ENCODE results near the gene MACROD1. TPM values are rescaled to one million over a fixed set of nuclear protein-coding genes. Genes with fewer than 3 reads are reported as not detected.

Gene MACROD1
- total and polyA plus RNA-seq, 9 of the 15 experiments (the other 6 are each of a cell fraction or from before 2014, with no cell fraction given), result 1.1 to 60.0 (median 26.4) TPM

DNA sequence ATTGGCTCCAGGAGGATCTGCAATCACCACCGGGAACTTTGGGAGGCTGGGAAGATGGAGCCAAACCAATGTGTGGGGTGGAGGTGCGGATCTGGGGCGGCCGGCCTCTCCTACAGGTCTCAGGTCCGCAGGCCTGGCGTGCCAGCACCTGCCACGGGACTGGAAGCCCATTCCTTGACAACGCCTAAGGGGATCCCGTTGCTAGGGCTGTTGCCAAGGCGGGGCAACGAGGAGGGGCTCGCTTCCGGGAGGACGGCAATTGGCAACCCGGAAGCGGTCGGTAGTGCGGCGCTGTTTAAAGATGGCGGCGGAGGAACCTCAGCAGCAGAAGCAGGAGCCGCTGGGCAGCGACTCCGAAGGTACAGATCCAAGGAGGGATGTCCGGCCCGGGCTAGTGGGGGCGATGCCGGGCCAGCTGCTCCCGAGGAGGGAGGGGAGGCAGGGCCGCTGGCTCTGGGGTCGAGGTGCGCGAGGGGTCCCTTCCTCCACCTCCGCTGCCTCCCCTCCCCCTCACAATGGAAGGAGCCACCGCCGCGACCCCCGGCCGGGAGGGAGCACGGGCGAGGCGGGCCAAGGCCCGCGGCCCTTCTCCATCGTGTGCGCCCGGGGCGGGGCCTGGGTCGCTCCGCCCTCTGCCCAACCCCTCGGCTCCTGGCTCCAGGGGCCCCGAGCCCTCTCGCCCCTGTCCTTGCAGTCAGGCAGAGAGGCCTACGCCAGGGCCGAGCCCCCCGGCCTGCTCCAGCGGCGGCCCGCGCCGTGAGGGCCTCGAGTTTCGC lies 179.6 kb downstream of the MACROD1 start, which contains the start of gene OTUB1 (continued):
- TF ChIP-seq, protein P1, sequence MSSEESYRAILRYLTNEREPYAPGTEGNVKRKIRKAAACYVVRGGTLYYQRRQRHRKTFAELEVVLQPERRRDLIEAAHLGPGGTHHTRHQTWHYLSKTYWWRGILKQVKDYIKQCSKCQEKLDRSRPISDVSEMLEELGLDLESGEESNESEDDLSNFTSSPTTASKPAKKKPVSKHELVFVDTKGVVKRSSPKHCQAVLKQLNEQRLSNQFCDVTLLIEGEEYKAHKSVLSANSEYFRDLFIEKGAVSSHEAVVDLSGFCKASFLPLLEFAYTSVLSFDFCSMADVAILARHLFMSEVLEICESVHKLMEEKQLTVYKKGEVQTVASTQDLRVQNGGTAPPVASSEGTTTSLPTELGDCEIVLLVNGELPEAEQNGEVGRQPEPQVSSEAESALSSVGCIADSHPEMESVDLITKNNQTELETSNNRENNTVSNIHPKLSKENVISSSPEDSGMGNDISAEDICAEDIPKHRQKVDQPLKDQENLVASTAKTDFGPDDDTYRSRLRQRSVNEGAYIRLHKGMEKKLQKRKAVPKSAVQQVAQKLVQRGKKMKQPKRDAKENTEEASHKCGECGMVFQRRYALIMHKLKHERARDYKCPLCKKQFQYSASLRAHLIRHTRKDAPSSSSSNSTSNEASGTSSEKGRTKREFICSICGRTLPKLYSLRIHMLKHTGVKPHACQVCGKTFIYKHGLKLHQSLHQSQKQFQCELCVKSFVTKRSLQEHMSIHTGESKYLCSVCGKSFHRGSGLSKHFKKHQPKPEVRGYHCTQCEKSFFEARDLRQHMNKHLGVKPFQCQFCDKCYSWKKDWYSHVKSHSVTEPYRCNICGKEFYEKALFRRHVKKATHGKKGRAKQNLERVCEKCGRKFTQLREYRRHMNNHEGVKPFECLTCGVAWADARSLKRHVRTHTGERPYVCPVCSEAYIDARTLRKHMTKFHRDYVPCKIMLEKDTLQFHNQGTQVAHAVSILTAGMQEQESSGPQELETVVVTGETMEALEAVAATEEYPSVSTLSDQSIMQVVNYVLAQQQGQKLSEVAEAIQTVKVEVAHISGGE (CRISPR knock-in tag; IDR thresholded peaks at IDR 0.05), result peak in 1 of 3 experiments; percentile 68; a peak in 2 of 6 replicates
- TF ChIP-seq CBFA2T2 (conservative IDR thresholded peaks at IDR 0.05) (no peak), ZNF830 (CRISPR knock-in tag; IDR thresholded peaks at IDR 0.05) (no peak), SOX6 (IDR thresholded peaks at IDR 0.05) (no peak), GABPB1 (CRISPR knock-in tag; IDR thresholded peaks at IDR 0.05) (peak; percentile 92), ZNF41 (CRISPR knock-in tag; conservative IDR thresholded peaks at IDR 0.05) (no peak), PHTF2 (CRISPR knock-in tag; IDR thresholded peaks at IDR 0.05) (no peak)
- TF ChIP-seq, protein P2, sequence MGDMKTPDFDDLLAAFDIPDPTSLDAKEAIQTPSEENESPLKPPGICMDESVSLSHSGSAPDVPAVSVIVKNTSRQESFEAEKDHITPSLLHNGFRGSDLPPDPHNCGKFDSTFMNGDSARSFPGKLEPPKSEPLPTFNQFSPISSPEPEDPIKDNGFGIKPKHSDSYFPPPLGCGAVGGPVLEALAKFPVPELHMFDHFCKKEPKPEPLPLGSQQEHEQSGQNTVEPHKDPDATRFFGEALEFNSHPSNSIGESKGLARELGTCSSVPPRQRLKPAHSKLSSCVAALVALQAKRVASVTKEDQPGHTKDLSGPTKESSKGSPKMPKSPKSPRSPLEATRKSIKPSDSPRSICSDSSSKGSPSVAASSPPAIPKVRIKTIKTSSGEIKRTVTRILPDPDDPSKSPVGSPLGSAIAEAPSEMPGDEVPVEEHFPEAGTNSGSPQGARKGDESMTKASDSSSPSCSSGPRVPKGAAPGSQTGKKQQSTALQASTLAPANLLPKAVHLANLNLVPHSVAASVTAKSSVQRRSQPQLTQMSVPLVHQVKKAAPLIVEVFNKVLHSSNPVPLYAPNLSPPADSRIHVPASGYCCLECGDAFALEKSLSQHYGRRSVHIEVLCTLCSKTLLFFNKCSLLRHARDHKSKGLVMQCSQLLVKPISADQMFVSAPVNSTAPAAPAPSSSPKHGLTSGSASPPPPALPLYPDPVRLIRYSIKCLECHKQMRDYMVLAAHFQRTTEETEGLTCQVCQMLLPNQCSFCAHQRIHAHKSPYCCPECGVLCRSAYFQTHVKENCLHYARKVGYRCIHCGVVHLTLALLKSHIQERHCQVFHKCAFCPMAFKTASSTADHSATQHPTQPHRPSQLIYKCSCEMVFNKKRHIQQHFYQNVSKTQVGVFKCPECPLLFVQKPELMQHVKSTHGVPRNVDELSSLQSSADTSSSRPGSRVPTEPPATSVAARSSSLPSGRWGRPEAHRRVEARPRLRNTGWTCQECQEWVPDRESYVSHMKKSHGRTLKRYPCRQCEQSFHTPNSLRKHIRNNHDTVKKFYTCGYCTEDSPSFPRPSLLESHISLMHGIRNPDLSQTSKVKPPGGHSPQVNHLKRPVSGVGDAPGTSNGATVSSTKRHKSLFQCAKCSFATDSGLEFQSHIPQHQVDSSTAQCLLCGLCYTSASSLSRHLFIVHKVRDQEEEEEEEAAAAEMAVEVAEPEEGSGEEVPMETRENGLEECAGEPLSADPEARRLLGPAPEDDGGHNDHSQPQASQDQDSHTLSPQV (IDR thresholded peaks at IDR 0.05), result no peak
- TF ChIP-seq, protein P3, sequence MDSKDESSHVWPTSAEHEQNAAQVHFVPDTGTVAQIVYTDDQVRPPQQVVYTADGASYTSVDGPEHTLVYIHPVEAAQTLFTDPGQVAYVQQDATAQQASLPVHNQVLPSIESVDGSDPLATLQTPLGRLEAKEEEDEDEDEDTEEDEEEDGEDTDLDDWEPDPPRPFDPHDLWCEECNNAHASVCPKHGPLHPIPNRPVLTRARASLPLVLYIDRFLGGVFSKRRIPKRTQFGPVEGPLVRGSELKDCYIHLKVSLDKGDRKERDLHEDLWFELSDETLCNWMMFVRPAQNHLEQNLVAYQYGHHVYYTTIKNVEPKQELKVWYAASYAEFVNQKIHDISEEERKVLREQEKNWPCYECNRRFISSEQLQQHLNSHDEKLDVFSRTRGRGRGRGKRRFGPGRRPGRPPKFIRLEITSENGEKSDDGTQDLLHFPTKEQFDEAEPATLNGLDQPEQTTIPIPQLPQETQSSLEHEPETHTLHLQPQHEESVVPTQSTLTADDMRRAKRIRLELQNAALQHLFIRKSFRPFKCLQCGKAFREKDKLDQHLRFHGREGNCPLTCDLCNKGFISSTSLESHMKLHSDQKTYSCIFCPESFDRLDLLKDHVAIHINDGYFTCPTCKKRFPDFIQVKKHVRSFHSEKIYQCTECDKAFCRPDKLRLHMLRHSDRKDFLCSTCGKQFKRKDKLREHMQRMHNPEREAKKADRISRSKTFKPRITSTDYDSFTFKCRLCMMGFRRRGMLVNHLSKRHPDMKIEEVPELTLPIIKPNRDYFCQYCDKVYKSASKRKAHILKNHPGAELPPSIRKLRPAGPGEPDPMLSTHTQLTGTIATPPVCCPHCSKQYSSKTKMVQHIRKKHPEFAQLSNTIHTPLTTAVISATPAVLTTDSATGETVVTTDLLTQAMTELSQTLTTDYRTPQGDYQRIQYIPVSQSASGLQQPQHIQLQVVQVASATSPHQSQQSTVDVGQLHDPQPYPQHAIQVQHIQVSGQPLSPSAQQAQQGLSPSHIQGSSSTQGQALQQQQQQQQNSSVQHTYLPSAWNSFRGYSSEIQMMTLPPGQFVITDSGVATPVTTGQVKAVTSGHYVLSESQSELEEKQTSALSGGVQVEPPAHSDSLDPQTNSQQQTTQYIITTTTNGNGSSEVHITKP (IDR thresholded peaks at IDR 0.05; ENCODE audit: partially characterized antibody), result peak; percentile 91
- TF ChIP-seq, protein P4, sequence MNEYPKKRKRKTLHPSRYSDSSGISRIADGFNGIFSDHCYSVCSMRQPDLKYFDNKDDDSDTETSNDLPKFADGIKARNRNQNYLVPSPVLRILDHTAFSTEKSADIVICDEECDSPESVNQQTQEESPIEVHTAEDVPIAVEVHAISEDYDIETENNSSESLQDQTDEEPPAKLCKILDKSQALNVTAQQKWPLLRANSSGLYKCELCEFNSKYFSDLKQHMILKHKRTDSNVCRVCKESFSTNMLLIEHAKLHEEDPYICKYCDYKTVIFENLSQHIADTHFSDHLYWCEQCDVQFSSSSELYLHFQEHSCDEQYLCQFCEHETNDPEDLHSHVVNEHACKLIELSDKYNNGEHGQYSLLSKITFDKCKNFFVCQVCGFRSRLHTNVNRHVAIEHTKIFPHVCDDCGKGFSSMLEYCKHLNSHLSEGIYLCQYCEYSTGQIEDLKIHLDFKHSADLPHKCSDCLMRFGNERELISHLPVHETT (CRISPR knock-in tag; conservative IDR thresholded peaks at IDR 0.05 in 1 of 2, IDR thresholded peaks at IDR 0.05 in 1 of 2), result peak in 1 of 2 experiments; percentile 45; a peak in 1 of 4 replicates
